Daoy (cell line): ENCODE data around the gene MMP8. TPM values are rescaled to one million over a fixed set of nuclear protein-coding genes. Genes with fewer than 3 reads are reported as not detected.
"Not testable (repeated sequence)": the region's sequence is repeated elsewhere in the genome, so short reads cannot be mapped to it uniquely, and the experiment has no call there.

ENCODE experiments used
- DNase-seq: peaks from one replicate; pipeline ENCODE4 v3.0.0-alpha.2; 2015; ENCODE audit warnings: low read depth
- total RNA-seq: library from RNA; depleted of rRNA; stranded (reverse); fragments of >200 nt; shearing (Covaris generic); gene quantifications from 2 replicates; pipeline ENCODE4 v1.2.3, GENCODE V29; 2014; rRNA removed

The MMP8 gene
- not detected in 2 replicates for total RNA-seq

DNA sequence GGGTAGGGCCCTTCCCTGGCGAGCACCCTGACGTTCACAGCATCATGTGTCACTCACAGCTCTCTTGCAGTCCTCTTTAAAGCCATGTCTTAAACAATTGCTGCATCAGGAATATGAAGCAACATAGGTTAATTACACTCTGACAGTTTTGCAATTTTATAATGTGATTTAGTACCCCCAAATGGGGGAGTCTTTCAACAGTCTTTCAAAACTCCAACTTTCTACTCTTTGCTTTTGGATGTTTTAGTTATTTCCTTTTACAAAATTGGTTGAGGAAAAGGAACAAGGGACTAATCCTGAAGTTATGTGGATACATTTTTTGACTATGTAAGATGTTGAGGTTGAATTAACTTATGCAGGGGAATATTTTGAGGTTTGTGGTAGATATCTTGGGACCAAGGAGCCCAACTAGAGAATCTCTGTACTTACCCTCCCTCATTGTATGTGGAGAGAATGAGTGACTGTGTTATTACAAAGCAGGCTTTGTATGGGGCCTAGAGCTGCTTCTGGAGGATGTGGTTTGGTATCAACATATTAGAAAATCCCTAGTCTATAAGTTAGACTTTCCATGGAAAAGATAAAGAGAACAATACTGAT lies at the start of gene MMP8:
Gene MMP8, minus strand, starts transcription at position 51 of the 597 bp plus-strand sequence. CDS start 99 bp downstream, outside the sequence.
- no peak for DNase-seq

DNA sequence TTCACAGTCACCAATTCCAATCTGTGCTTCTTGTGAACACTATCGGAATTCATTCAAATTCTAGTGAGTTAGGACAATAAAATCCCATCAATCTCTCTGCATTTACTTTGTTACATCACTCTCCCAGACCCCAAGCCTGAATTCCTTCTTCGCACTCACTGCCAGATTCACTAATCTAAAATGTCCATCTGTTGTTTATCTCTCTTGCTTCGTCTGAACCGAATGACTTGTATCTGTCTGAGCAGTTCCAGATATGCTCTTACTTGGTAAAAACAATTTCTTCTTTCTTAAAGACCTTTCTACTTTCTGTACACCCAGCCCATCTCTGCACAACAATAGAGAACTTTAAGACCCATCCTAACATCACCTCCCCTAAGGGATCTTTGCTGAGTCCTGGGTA lies 48.6 kb upstream of the MMP8 start:
- no peak for DNase-seq

DNA sequence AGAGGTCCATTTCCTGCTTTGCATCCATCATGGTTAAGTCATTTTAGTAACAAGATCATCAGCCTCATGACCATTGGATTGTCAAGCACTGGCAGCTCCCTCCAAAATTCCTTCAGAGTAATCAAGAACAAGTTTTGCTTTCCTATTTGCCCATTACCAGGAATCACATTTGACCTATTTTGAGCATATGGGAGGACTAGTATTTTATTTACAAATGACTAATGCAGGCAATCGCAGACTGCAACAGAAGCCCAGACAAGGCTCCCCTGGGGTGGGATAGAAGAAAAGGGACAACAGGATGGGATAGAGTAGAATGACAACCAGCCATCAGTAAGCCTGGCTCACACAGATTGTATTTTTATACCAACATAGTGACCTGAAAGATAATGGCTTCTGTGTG lies 46.6 kb upstream of the MMP8 start:
- no peak for DNase-seq

DNA sequence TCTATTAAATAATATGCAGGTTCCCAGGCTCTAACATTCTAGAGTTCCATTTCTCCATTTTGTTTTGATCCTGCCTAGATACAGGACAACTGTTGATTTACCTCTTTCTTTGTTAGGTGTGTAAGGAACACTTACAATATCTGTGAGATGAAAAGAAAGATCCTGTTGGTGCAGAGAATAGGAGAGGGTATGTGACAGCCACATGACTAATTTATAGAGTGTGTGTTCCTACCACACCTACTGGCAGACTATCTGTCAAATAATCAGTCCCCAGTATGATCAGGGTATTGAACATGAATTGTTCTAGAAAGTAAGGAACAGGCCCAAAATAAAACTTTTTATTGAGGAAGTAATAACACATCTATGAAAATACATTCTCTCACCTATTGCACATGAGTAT lies 45.4 kb upstream of the MMP8 start:
- DNase-seq: no peak

DNA sequence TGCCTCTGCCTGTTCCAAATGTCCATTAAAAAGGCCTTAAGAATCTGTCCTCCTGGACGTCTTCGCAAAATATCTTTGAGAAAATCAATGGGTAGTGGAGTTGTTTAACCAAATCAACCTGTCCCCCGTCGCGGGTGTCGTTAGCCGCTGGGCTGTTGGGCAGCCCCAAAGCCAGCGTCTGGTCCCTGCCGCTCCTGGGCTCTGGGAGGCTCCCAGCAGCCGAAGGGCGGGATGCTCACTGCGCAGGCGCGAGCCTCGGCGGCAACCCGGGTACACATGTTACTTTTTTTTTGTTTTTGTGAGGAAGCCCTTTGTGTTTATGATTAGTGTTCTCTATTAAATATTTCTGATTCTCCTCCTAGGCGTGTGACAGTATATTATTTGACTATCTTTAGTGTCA lies 43.0 kb upstream of the MMP8 start:
- DNase-seq: no peak

GRCh38 chr11:102763440-102763839 lies 38.7 kb upstream of the MMP8 start:
- DNase-seq: peak; percentile 25

- DNase-seq: peak; percentile 59
These were observed 37.6 kb upstream of the MMP8 start for GRCh38 chr11:102762361-102762767.

DNA sequence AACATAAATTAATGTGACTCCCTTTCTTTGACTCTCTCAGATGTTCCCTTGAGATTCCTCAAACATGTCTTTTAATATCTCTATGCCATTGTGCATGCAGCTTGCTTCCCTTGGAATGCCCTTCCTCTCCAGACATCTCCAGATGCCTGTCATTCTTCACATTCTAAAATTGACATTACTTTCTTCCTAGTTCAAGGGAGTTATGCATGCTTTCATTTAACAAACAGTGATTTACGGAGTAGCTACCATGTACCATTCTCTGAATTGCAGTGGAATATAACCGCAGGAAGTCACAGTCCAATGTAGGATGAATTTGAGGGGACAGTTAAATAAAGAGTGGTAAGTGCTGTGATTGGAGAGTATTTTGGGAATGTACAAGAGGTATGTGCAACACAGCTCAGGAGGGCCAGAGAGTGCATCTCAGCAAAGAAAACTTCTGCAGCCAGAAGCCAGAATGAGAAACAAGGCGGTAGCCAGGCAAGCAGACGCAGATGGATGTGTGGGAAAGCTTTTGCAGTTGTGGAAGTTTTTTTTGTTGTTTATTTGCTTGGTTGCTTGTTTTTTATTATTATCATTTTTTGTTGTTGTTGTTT lies 37.0 kb upstream of the MMP8 start:
- no peak for DNase-seq

DNA sequence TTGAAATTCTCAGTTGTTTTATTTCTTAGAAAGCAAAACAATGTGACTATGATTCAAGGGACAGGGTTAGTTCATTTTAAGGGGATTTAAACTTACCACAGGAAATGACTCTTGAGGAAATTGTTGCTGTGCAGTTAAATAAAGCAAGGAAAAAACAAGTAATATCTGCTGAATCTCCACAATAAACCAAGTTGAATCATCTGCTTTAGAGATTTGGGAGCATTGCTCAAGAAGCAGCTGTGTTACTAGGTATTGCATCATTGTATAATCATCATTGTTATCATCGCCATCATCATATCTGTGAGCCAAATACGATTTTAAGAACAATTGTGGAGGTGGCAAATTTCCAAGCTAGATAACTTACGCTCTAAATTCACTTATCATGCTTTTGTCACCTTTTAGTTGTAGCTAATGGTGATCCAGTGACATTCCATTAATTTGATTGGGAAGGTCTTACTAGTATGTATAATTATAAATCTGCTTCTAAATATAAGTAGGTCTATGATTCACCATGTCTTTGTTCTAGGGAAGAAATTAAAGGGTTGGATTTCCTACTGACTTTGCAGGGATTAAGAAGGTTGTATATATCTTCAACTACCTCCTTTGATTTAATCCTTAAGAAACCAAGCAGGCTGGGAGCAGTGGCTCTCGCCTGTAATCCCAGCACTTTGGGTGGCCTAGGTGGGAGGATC lies 35.7 kb upstream of the MMP8 start:
- peak; percentile 67 for DNase-seq

DNA sequence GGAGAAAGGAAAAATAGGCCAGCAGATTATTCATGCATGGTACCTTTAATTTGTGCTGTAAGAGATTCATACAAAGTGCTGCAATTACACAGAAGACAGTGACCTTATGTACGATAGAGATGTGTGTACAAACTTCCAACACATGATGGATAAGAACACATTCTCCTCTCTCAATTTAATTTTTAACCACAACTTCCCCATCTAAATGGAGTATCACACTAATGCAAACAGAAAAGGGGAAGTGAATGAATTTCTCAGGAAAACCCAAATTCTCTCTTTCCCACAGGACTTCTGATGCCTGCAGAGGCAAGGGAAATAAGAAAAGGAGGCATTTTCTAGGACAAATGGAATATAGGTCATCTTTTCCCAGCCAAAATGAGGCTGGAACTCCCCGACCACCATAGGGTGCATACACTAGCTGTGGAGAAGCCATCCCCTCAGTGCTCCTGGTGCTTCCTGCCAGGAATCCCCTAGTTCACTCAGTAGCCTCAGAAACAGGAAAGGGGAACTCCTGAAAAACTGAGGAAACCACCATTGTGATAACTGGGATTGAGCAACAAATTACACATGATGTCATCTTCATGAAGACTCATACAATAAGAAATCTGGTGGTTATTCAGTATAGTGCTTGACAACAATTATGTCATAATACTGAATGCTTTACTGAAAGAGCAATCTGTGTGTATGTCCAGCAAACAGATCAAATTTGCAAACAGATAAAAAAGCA lies 33.2 kb upstream of the MMP8 start:
- peak; percentile 60 for DNase-seq

DNA sequence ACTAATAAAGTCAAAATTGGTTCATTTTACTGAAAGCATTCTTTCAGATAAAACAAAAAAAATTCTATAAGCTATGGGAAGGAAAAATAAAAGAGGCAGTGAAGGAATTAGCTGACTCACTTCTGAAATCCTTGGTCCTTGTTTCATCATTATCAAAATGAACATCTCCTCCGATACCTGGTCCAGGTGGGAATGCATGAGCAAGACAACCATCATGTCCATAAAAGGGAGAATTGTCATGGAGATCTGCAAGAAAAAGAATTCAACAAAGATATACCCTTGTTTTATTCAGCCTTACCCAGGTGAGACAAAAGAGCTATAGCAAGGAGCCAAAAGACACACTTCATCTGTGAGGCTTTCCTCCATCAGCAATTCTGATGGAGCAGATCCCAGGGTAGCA lies 28.5 kb upstream of the MMP8 start:
- no peak for DNase-seq

GRCh38 chr11:102751673-102752072 lies 26.9 kb upstream of the MMP8 start:
- no peak for DNase-seq

GRCh38 chr11:102749101-102749722 lies 24.5 kb upstream of the MMP8 start:
- DNase-seq: no peak

- not testable (repeated sequence) for DNase-seq
These were observed 22.2 kb upstream of the MMP8 start for GRCh38 chr11:102746746-102747578.

DNA sequence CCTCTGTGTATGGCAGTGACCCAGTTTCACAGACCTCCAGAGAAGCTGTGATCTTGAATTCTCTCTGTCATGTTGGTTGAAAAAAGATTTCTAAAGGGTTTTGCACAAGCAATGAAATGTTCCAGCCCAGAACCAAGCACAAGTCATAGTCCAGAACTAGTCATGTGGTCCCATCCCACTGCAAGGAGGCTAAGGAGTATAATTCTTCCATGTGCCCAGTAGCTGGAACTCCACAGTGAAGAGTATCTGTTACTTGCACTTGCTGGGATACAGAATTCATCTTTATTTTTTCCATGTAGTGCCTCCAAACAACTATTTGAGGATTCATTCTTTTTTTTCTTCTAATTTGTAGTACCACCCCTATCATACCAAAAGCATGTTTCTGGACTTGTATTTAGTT lies 9.9 kb upstream of the MMP8 start:
- no peak for DNase-seq

DNA sequence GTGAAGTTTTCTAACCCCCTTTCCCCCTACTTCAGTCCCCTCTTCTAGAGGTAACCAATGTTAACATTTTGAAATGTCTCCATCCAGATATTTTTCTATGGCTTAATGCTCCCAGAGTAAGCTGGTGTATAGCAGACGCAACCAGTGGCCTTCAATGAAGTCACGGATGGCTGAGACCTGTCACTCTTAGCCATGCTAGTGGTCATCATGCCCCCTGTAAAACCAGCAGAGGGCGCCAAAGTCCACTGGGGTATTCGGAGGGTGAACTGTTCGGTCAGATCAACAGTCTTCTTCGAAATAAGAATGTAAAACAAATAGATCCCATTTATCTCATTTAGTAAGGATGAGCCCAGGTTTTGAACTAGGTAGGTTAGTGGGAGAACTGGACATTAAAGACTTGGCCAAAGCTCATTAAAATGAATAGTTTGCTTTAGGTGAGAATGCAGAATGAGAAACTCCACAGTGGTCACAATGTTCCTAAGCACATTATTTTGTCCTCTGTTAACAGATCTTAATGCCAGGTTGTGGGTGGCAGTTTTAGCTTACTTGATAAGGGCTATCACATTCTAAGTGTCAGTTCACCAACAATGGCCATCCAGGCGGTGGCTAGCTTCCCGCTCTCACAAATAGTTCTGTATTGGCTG lies 8.6 kb upstream of the MMP8 start:
- peak; percentile 73 for DNase-seq

GRCh38 chr11:102730944-102731343 lies 6.2 kb upstream of the MMP8 start:
- DNase-seq: not testable (repeated sequence)

DNA sequence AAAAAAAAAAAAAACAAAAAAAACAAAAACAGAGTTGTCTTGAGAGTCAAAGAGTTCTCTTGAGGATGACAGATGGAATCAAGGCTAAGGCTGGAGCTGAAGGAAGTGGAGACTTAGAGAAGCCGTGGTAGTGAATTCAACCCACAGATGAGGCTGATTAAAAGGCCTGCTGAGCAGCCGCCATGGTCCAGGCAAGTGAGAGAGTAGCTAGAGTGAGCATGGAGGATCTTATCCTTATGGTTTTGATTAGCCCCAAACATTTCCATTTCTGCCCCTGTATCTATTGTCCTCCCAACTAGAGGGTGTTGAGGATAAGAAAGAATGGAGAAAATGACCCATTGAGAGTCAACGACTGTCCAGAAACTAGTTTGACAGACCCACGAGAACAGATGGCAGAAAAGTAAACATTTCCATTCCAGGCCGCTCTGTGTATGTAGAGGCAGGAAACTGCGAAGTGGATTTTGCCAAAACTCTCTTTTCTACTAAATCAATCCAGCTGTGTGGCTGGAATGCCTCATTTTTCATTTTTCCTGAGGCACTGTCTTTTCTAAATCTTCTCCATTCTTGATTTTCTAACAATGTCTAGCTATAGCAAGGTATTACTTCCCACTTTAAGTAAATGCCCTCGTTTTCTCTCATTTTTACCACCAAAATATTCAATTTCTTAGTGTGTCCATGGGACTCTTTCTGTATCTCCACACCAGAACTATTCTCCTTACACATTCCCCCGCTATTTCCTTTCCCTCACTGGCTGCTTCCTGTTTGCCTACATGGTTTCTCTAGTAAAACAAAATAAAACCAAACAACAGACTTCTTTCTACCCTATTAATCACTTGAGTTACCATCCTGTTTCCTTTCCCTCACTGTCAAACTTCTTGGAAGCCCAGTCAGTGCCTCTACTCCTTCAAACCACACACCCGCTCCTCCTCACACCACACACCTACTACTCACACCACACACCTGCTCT lies 5.4 kb upstream of the MMP8 start:
- no peak for DNase-seq

- peak; percentile 51 for DNase-seq
These were observed 3.1 kb upstream of the MMP8 start for GRCh38 chr11:102727890-102728289.
